Activated CD8-positive, alpha-beta memory T cell treated with anti-CD3 and anti-CD28 coated beads for 48 hours (primary cell): Measurements from ENCODE around the gene NPFFR1.

ENCODE experiments used
- DNase-seq, 3 experiments: peaks; one replicate each; pipeline ENCODE4 v3.0.0-alpha.2; 2020; ENCODE audit warnings: low read depth in 2 of 3, low spot score in 2 of 3

The NPFFR1 gene, protein sequence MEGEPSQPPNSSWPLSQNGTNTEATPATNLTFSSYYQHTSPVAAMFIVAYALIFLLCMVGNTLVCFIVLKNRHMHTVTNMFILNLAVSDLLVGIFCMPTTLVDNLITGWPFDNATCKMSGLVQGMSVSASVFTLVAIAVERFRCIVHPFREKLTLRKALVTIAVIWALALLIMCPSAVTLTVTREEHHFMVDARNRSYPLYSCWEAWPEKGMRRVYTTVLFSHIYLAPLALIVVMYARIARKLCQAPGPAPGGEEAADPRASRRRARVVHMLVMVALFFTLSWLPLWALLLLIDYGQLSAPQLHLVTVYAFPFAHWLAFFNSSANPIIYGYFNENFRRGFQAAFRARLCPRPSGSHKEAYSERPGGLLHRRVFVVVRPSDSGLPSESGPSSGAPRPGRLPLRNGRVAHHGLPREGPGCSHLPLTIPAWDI

GRCh38 chr10:70283445-70284399, at the start of gene NPFFR1:
Gene NPFFR1, minus strand, starts transcription at chr10:70284004. Its CDS starts 328 bp downstream, at chr10:70283676.
- no peak for DNase-seq

DNA sequence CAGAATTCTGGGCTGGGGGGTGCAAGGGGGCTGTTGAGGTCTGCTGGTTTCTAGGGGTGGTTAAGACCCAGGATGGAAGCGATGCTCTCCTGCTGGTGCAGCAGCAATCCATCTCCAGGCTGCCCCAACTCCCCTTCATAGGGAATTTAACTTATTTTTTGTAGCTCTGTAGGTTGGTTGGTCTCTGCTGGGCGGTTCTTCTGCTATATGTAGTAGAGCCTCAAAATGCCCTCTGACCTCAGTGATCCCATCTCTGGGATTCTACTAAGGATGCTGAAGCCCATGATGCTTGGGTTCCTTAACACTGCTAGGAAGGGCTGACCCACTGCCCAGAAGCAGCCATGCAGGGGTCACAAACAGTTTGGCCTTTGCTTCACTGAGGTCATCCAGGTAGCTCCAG, 49.5 kb upstream of the NPFFR1 start:
- DNase-seq = no peak

GRCh38 chr10:70331486-70332268, 47.9 kb upstream of the NPFFR1 start:
- no peak for DNase-seq

GRCh38 chr10:70331160-70331485, 47.3 kb upstream of the NPFFR1 start:
- no peak for DNase-seq

- no peak for DNase-seq
These were observed 46.9 kb upstream of the NPFFR1 start for GRCh38 chr10:70330671-70331070.

GRCh38 chr10:70328967-70329366, 45.2 kb upstream of the NPFFR1 start:
- no peak for DNase-seq

GRCh38 chr10:70328018-70328417, 44.2 kb upstream of the NPFFR1 start:
- DNase-seq = no peak

DNA sequence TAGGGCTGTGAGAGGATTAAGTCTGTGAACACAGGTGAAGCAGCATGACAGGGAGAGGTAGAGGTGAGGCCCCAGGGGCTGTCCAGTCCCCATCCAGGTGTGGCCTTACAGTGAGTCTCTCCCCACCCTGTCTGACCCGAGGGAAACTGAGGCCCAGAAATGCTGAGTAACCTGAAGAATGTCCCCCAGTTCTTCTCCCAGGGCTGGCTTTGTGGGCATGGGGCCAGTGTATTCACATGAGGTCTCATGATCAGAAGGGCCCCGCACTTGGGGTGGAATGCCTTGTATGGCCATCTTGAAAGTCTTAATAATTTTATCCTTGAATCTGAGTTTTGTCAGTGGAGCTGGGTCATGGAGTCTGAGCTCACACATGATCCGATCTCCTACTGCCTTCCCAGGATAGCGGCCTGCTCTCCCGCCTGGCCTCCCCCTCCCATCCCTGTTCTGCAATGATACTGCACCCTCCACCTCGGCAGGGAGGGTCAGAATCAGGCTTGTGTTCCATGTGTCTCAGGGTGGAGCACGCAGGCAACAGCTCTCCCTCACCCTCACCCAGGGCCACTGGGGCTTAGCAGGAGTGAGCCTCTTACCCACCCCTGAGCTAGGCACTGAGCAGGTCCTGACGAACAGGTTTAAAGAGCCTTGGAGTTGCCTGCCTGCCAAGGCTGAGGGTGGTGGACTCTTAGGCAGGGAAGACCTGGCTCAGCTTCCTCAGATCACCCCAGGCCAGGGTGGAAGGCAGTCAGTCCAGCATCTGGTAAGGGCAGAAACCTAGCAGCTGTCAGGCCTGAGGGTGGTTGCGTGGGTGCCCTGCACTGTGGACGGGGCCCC, 41.4 kb upstream of the NPFFR1 start:
- no peak for DNase-seq

DNA sequence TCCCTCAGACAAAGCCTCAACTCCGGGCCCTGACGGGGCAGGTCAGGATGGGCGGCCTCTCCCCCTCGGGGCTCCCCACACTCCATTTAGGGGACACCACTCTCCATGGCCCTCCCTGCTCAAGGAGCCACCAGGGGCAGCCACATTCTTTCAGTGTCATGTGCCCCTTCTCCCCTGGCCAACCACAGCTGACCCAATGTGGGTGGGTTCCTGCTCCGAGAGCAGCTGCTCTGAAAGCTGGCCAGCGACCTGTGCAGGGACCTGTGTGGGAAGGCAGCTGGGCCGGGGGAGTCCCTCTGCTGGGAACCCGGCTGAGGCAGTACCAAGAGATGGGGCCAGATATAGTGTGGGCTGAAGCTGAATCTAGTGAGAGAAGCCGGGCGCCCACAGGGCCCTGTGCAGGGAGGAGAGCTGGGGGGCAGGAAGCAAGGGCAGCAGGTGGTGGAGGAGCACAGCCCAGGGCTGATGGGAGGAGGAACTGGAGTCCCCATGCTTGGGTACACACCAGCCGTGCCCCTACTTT, 40.6 kb upstream of the NPFFR1 start:
- no peak for DNase-seq

DNA sequence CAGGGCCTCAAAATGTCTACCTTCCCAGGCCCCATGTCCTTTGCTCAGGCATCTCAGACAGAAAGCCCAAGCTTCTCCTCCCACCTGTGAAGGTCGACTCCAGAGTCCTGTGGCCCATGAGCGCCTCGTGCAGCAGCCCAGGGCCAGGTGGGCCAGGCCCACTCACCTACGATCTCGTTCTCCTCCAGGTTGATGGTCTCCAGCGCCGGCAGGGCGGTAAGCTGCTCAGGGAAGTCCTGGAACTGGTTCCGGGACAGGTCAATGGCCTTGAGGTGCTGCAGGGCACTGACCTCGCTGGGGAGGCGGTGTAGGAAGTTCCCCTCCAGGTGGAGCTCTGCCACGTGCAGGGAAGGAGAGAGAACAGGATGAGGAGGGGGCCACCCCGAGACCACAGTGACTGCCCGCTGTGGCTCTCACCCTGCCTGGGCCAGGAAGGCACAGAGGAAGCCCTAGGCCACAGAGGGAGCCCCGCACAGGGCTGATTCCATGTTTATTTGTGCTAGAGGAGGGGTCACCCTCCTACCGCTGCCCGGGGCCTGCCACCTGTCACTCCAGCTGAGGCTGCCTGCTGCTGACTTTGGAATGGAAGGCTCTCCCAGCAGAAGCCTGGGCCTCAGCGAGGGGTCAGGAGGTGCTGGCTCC, 40.0 kb upstream of the NPFFR1 start:
- DNase-seq = no peak

- no peak for DNase-seq
These were observed 39.4 kb upstream of the NPFFR1 start for GRCh38 chr10:70323138-70323696.

- no peak for DNase-seq
These were observed 38.4 kb upstream of the NPFFR1 start for GRCh38 chr10:70321897-70322890.

DNA sequence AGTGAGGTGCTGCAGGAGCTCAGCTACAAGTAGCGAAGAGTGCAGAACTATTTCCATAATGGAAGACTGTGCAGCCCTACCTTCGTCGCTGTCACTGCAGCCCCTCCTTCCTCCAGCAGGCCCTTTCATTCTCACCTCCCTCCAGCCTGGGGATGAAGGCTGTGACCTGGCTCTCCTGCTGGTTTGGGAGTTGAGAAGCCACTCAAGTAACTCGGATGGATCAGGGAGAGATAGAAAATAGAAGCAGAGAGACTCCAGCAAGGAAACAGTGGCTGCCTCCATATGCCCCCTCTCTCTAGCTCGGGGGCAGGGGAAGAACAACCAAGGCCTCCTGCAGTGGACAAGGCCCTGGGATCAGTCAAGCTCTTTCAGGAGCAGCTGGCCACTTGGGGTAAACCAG, 37.4 kb upstream of the NPFFR1 start:
- no peak for DNase-seq

DNA sequence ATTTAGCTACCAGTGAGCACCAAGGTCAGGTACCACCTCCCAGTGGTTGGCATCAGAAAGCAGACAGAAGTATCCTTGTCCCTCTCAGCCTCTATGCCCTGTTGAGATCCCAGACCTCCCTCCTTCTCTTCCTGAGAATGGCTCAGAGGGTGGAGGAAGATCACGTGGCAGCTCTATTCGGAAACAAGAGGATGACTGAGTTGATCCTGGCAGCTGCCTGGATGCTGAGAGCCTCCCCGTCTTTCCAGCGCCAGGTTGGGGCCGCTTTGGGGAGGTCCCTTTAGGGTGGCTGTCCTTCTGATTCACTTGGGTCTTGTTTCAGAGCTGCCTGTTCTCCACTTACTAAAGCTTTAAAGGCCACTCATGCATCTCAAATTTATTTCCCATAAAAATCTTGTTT, 36.9 kb upstream of the NPFFR1 start:
- no peak for DNase-seq

DNA sequence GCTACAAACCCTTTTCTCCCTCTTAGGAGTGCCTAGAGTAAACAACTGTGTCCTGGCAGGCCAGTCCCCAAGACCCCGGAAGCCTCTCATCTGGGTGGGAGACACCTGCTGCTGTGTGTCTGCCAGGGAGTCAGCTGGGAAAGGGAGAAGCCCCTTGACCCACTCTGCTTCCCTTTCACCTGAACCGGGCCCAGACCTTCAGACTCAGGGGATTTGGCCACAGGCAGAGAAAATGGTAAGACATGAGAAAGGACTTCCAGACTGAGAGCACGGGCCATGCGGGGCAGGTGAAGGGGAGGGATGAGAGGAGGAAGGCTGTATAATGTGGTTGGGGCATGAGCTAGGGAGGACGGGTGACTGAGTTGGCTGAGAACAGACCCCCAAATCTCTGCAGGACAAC, 36.0 kb upstream of the NPFFR1 start:
- no peak for DNase-seq

DNA sequence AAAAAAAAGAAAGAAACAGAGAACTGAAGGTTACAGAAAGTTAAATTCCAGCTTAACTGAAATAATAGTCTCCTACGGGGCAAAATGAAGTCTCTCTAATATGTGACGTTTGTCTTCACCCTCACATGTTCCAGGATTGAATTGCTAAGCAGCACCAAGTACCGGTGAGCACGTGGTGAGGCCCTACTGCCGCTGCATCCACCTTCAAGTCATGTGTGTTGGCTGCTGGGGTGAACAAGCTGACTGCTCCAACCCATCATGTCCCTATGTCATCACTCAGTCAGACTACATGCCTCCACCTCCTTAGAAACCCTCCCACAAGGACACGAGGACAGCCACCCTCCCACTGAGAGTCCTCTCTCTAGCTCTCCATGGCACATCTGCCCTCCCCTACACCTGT, 35.4 kb upstream of the NPFFR1 start:
- DNase-seq = no peak

- DNase-seq = no peak
These were observed 34.1 kb upstream of the NPFFR1 start for GRCh38 chr10:70317943-70318318.

DNA sequence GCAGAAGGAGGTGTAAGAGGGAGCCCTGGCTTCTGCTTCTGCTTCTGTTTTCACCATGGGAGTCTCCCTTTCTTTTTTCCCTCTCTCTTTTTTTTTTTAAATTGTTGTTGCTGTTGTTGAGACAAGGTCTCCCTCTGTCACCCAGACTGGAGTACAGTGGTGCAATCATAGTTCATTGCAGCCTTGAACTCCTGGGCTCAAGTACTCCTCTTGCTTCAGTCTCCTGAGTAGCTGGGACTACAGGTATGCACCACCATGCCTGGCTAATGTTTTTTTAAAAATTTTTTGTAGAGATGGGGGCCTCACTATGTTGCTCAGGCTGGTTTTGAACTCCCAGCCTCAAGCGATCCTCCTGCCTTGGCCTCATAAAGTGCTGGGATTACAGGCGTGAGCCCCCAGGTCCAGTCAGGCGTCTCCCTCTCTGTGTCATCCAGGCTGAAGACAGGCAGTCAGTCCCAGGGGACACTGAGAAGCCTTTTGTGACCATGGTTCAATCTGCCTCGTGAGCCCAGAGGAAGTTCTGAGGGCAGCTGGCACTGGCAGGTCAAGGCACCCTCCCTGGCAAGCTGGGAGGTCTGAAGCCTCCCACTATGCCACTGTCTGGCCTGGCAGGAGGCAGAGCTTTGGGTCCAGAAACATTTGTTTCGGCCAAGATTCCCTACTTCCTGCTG, 33.6 kb upstream of the NPFFR1 start:
- DNase-seq = no peak
